Measurements from ENCODE around the gene DACT3. TPM values are rescaled to one million over a fixed set of nuclear protein-coding genes. Genes with fewer than 3 reads are reported as not detected.

The DACT3 gene
- total and polyA plus RNA-seq, 2 experiments from 2014 or later = 0.78 to 2.6 TPM

DNA sequence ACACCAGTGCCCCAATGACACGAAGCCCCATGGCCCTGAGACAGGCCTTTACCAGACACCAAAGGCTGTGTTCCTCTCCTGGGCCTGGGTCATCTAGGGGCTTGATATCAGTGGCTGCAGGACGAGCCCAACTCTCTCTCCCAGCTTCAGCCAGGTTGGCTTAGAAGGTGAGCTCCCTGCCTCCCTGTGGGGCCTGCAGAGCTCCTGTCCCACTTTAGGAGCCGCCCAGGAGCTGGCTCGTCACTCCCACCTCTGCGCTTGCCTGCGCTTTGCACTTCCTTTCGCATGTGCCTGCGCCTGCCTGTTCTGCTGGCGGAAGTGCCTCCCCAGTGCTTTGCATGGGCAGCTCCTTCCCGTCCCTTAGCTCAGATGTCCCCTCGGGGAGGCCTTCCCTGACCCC is 55.0 kb downstream of the DACT3 start:
- H3K9me3 Mint-ChIP-seq = no peaks in the 10 kb centered on the region
- Histone ChIP-seq H3K36me3 (ENCODE audit: insufficient read depth) (peaks cover 21% of the 10 kb centered on the region; the same call in 1 of the 2 replicates), H3K4me3 (no peak overlapping the region), H2AFZ (no peak overlapping the region), H3F3A (replicated peaks; ENCODE audit: low read depth) (no peaks in the 10 kb centered on the region), H3K27ac (ENCODE audit: low read depth) (no peak overlapping the region), H4K20me1 (replicated peaks; ENCODE audit: insufficient read depth) (peaks cover 25% of the 10 kb centered on the region), H3K79me2 (replicated peaks; ENCODE audit: insufficient read depth) (peaks cover 39% of the 10 kb centered on the region), H3K9me2 (ENCODE audit: insufficient read depth) (no peaks in the 10 kb centered on the region), H3K27me3 (ENCODE audit: insufficient read depth) (no peaks in the 10 kb centered on the region), H3K4me2 (no peak overlapping the region), H3K4me1 (ENCODE audit: insufficient read depth) (peaks cover 11% of the 10 kb centered on the region)
- no peak overlapping the region; the same call in 2 of the 3 replicates for H3K4me3 Mint-ChIP-seq
- no peak overlapping the region for H3K27ac Mint-ChIP-seq
- H3K4me1 Mint-ChIP-seq = peaks cover 20% of the 10 kb centered on the region
- DNase-seq (ENCODE audit: low spot score) (no peak), ATAC-seq (no peak)
- peaks cover 18% of the 10 kb centered on the region for H3K27me3 Mint-ChIP-seq (ENCODE audit: insufficient read depth, low read depth, poor library complexity)
- peaks cover 40% of the 10 kb centered on the region for H3K36me3 Mint-ChIP-seq (ENCODE audit: low read depth)
- TF ChIP-seq ZNF331 (CRISPR knock-in tag; IDR thresholded peaks at IDR 0.05; ENCODE audit: low read depth) (no peak), EZH2 (IDR thresholded peaks at IDR 0.05; ENCODE audit: low read depth, unreplicated experiment) (no peak), POLR2AphosphoS5 (IDR thresholded peaks at IDR 0.05; ENCODE audit: low read depth) (no peak)
- TF ChIP-seq, protein P1, sequence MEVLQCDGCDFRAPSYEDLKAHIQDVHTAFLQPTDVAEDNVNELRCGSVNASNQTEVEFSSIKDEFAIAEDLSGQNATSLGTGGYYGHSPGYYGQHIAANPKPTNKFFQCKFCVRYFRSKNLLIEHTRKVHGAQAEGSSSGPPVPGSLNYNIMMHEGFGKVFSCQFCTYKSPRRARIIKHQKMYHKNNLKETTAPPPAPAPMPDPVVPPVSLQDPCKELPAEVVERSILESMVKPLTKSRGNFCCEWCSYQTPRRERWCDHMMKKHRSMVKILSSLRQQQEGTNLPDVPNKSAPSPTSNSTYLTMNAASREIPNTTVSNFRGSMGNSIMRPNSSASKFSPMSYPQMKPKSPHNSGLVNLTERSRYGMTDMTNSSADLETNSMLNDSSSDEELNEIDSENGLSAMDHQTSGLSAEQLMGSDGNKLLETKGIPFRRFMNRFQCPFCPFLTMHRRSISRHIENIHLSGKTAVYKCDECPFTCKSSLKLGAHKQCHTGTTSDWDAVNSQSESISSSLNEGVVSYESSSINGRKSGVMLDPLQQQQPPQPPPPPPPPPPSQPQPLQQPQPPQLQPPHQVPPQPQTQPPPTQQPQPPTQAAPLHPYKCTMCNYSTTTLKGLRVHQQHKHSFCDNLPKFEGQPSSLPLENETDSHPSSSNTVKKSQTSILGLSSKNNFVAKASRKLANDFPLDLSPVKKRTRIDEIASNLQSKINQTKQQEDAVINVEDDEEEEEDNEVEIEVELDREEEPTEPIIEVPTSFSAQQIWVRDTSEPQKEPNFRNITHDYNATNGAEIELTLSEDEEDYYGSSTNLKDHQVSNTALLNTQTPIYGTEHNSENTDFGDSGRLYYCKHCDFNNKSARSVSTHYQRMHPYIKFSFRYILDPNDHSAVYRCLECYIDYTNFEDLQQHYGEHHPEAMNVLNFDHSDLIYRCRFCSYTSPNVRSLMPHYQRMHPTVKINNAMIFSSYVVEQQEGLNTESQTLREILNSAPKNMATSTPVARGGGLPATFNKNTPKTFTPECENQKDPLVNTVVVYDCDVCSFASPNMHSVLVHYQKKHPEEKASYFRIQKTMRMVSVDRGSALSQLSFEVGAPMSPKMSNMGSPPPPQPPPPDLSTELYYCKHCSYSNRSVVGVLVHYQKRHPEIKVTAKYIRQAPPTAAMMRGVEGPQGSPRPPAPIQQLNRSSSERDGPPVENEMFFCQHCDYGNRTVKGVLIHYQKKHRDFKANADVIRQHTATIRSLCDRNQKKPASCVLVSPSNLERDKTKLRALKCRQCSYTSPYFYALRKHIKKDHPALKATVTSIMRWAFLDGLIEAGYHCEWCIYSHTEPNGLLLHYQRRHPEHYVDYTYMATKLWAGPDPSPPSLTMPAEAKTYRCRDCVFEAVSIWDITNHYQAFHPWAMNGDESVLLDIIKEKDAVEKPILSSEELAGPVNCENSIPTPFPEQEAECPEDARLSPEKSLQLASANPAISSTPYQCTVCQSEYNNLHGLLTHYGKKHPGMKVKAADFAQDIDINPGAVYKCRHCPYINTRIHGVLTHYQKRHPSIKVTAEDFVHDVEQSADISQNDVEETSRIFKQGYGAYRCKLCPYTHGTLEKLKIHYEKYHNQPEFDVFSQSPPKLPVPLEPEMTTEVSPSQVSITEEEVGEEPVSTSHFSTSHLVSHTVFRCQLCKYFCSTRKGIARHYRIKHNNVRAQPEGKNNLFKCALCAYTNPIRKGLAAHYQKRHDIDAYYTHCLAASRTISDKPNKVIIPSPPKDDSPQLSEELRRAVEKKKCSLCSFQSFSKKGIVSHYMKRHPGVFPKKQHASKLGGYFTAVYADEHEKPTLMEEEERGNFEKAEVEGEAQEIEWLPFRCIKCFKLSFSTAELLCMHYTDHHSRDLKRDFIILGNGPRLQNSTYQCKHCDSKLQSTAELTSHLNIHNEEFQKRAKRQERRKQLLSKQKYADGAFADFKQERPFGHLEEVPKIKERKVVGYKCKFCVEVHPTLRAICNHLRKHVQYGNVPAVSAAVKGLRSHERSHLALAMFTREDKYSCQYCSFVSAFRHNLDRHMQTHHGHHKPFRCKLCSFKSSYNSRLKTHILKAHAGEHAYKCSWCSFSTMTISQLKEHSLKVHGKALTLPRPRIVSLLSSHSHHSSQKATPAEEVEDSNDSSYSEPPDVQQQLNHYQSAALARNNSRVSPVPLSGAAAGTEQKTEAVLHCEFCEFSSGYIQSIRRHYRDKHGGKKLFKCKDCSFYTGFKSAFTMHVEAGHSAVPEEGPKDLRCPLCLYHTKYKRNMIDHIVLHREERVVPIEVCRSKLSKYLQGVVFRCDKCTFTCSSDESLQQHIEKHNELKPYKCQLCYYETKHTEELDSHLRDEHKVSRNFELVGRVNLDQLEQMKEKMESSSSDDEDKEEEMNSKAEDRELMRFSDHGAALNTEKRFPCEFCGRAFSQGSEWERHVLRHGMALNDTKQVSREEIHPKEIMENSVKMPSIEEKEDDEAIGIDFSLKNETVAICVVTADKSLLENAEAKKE (CRISPR knock-in tag; IDR thresholded peaks at IDR 0.05) = no peak
- TF ChIP-seq, protein P2, sequence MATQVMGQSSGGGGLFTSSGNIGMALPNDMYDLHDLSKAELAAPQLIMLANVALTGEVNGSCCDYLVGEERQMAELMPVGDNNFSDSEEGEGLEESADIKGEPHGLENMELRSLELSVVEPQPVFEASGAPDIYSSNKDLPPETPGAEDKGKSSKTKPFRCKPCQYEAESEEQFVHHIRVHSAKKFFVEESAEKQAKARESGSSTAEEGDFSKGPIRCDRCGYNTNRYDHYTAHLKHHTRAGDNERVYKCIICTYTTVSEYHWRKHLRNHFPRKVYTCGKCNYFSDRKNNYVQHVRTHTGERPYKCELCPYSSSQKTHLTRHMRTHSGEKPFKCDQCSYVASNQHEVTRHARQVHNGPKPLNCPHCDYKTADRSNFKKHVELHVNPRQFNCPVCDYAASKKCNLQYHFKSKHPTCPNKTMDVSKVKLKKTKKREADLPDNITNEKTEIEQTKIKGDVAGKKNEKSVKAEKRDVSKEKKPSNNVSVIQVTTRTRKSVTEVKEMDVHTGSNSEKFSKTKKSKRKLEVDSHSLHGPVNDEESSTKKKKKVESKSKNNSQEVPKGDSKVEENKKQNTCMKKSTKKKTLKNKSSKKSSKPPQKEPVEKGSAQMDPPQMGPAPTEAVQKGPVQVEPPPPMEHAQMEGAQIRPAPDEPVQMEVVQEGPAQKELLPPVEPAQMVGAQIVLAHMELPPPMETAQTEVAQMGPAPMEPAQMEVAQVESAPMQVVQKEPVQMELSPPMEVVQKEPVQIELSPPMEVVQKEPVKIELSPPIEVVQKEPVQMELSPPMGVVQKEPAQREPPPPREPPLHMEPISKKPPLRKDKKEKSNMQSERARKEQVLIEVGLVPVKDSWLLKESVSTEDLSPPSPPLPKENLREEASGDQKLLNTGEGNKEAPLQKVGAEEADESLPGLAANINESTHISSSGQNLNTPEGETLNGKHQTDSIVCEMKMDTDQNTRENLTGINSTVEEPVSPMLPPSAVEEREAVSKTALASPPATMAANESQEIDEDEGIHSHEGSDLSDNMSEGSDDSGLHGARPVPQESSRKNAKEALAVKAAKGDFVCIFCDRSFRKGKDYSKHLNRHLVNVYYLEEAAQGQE (IDR thresholded peaks at IDR 0.05; ENCODE audit: unreplicated experiment) = no peak

Data from GM23338 (cell line).